GM19468 (cell line): ENCODE measurements around the gene ADGRL4.
A peak's percentile ranks its signal among the peaks of the same experiment; 100 is the strongest.
"Not testable (repeated sequence)": the region's sequence is repeated elsewhere in the genome, so short reads cannot be mapped to it uniquely, and the experiment has no call there.

Source experiments
- ATAC-seq: cut with Tn5 transposase; IDR thresholded peaks from one replicate; pipeline ENCODE4 v1.9.1; 2021; ENCODE audit warnings: mild to moderate bottlenecking, moderate library complexity, moderate number of reproducible peaks; ENCODE audit not compliant: unreplicated experiment; ENCODE audit errors: extremely low read depth

ADGRL4 gene

GRCh38 chr1:78949227-78949626 lies 57.3 kb downstream of the ADGRL4 start:
- ATAC-seq = no peak

- no peak for ATAC-seq
Measured at GRCh38 chr1:78919150-78919549, 87.4 kb downstream of the ADGRL4 start.

- ATAC-seq = no peak
Measured at GRCh38 chr1:78918157-78918556, 88.4 kb downstream of the ADGRL4 start.

GRCh38 chr1:78916986-78917385 lies 89.5 kb downstream of the ADGRL4 start:
- ATAC-seq = no peak

GRCh38 chr1:78913950-78914349 lies 92.6 kb downstream of the ADGRL4 start:
- no peak for ATAC-seq

- no peak for ATAC-seq
Measured at GRCh38 chr1:78911956-78912880, 94.3 kb downstream of the ADGRL4 start.

- ATAC-seq = no peak
Measured at GRCh38 chr1:78902641-78903040, 103.9 kb downstream of the ADGRL4 start.

- no peak for ATAC-seq
Measured at GRCh38 chr1:78894811-78895210, 111.7 kb downstream of the ADGRL4 start.

GRCh38 chr1:78892260-78892840 lies 114.2 kb downstream of the ADGRL4 start:
- ATAC-seq = no peak

GRCh38 chr1:78887458-78887857 lies 119.1 kb downstream of the ADGRL4 start:
- ATAC-seq = no peak

GRCh38 chr1:78884685-78885452 lies 121.7 kb downstream of the ADGRL4 start:
- ATAC-seq = no peak

GRCh38 chr1:78880223-78880622 lies 126.3 kb downstream of the ADGRL4 start:
- ATAC-seq = no peak

GRCh38 chr1:78875986-78876385 lies 130.5 kb downstream of the ADGRL4 start:
- not testable (repeated sequence) for ATAC-seq

- not testable (repeated sequence) for ATAC-seq
Measured at GRCh38 chr1:78872801-78873200, 133.7 kb downstream of the ADGRL4 start.

- ATAC-seq = no peak
Measured at GRCh38 chr1:78871249-78871648, 135.3 kb downstream of the ADGRL4 start.

GRCh38 chr1:78869136-78869535 lies 137.4 kb downstream of the ADGRL4 start:
- ATAC-seq = no peak

- ATAC-seq = no peak
Measured at GRCh38 chr1:78864175-78864574, 142.4 kb downstream of the ADGRL4 start.

GRCh38 chr1:78856096-78856495 lies 150.4 kb downstream of the ADGRL4 start:
- no peak for ATAC-seq

GRCh38 chr1:78855258-78855657 lies 151.3 kb downstream of the ADGRL4 start:
- ATAC-seq = peak; percentile 71

GRCh38 chr1:78854556-78854955 lies 152.0 kb downstream of the ADGRL4 start:
- ATAC-seq = no peak

- no peak for ATAC-seq
Measured at GRCh38 chr1:78843546-78843945, 163.0 kb downstream of the ADGRL4 start.
